Right hindlimb (tissue), 1 donor: ENCODE data around the gene TPM3.
"Not testable (repeated sequence)": the region's sequence is repeated elsewhere in the genome, so short reads cannot be mapped to it uniquely, and the experiment has no call there.

ENCODE experiments used
- DNase-seq: peaks from one replicate; pipeline ENCODE4 v3.0.0-alpha.2; 2018

TPM3 gene

DNA sequence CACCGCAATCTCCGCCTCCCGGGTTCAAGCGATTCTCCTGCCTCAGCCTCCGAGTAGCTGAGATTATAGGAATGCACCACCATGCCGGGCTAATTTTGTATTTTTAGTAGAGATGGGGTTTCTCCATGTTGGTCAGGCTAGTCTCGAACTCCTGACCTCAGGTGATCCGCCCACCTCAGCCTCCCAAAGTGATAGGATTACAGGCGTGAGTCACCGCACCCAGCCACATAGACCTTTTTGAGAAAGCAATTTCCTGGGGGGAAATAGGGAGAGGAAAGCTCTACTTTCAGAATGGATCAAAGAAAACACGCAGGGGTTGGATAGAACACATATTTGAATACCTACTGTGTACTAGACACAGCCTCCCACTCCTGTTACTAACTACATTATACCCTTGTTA is 13.9 kb upstream of the TPM3 start:
- not testable (repeated sequence) for DNase-seq

DNA sequence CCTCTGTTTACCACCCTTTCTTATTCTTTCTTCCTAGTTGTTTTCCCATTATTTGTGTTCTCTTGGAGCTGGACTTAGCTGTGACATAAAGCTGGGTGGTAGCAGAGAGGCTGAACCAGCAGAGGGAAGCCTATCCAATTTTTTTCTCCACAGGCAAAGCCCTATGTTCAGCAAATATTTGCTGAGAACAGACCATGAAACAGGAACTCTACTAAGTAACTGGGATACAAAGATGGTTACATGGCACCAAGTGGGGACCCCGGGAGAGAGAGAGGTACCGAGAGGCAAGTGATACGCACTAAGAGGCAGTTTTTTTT is 7.6 kb upstream of the TPM3 start:
- DNase-seq: no peak

- peak; percentile 41 for DNase-seq
Observed at GRCh38 chr1:154198756-154199562, 7.1 kb upstream of the TPM3 start.

GRCh38 chr1:154193821-154194220 is 1.9 kb upstream of the TPM3 start:
- no peak for DNase-seq

GRCh38 chr1:154192476-154192875 is 576 bp upstream of the TPM3 start:
- no peak for DNase-seq

DNA sequence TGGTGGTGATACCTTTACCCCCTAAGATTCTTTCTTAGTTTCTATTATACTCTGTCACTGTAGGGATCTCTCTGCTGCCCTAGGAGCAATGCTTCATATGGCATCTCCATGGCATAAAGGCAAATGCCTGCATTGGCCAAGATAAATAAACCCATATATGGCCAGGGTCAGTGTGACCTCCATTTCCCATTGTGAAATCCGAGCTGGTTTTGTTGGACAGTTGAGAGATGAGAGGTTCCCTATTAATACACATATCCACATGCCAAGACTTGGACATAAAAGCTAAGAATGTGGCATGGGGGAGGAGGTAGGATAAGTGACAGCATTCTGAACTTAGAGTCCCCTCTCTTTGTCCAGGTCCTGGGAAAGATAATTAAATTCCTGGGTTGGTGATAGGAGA is 1.4 kb downstream of the TPM3 start:
- no peak for DNase-seq

DNA sequence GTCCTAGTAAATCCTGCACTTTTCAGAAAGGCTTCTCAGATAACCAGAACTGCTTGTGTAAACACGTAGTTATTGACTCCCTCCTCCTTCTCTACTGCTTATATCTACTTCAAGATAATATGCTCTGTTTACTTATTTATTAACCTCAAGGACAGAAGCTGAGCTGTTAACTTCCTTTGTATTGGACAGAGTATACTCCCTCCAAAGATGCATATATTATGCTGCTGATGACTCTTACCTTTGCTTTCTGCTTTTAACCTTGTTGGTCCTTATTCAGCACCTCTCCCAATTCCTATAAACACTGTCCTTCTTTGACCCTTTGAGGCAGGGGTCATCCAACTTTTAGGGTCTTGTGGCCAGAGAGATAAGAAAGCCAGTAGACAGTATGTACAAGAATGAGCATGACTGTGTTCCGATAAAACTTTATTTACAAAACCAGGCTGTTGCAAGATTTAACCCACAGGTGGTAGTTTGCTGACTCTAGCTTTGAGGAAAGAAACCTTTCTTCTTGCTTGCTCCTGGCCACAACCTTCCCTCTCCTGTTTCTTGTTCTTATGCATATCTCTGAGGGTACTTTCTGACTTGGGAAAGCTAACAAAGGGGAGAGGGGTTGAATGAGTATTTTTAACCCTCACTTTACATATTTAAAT is 4.9 kb downstream of the TPM3 start:
- DNase-seq: no peak

- no peak for DNase-seq
Observed at GRCh38 chr1:154186177-154186576, 5.7 kb downstream of the TPM3 start.

DNA sequence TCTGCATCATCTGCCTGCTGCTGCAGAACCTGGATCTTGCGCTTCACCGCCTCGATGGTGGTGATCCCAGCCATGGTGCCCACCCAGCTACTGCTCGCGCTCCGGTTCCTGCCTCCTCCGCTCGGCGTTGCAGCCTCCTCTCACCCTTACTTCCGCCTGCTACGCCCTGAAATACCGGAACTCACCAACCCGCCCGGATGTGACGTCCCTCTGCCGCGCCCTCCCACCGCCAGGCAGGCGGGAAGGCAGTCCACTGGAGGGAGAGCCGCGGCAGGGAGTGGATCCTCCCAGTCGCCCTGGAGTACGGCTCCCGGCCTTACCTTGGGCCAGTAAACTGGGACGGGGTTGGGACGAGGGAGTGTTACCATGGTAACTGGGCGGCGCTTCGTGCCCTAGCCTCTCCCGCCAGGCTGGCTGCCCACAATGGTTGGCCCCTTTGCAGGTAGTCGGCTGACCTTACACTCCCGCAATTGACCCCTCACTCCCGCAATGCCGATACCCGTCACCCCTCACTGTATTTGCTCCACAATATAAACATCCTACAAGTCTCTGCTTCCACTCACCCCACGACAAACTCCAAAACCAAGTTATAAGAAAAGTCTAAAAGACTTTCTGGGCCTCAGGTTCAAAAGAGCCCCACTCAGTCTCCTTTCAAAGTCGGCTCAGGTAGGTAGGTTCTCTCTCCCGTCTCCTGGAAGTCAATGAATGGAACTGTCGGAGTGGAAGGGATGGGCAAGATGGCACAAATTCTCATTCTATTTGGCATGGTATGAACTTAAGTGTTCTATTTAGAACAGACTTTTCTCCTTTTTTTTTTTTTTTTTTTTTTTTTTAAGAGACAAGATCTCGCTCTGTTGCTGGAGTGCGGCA is 8.6 kb downstream of the TPM3 start:
- DNase-seq: peak; percentile 98

- DNase-seq: peak; percentile 82
Observed at GRCh38 chr1:154182344-154183045, 9.4 kb downstream of the TPM3 start.

GRCh38 chr1:154181944-154182343 is 10.0 kb downstream of the TPM3 start:
- DNase-seq: no peak

- no peak for DNase-seq
Observed at GRCh38 chr1:154179946-154180687, 11.8 kb downstream of the TPM3 start.

- no peak for DNase-seq
Observed at GRCh38 chr1:154178911-154179811, 12.7 kb downstream of the TPM3 start.

DNA sequence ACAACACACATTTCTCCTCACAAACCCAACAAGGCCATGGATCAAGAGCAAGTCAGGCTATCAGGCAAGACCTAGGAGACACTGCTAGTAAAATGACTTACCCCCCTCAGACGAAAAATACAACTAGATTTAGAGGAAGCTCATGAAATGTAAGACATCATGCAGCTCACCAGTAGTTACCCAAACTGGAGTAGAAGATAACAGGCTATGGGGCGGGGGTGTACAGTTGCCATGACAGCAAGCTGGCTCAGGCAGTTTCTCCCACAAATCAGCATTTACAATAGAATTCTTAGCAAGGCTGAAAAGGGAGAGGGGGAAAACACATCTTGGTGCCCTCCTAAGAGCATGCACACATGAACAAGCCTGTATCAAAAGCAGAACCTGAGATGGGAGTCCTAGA is 13.9 kb downstream of the TPM3 start:
- DNase-seq: no peak

DNA sequence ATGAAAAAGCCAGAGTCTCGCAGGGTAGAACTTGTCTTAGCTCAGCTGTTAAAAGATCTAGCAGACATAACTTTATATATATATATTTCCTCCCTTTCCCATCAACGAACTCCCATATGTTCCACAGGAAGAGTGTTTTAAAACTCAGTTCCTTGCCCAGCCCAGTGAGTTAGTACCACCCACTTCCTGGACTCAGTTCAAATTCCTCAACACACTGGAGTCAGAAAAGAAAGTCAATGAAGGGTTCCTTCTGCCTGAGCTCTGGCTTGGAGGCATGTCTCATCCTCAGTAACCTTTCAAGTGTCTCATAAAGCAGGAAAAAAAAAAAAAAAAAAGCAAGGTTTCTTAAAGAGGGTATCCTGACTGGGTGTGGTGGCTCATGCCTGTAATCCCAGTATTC is 15.6 kb downstream of the TPM3 start:
- peak; percentile 44 for DNase-seq

DNA sequence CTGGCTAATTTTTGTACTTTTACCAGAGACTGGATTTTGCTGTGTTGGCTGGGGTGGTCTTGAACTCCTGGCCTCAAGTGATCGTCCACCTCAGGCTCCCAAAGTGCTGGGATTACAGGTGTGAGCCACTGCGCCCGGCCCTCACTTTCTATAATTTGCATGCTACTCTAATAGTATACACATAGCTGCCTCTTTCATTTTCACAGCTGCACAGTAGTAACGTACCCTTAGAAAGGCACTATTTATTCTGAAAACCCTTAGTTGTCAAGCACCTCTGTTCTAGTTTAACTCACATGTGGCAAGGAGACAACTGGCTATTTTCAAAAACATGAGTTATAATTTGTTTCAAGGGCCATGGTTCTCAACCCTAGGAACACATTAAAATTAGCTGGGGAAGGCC is 17.2 kb downstream of the TPM3 start:
- no peak for DNase-seq

GRCh38 chr1:154171880-154172279 is 20.0 kb downstream of the TPM3 start:
- no peak for DNase-seq

GRCh38 chr1:154171223-154171583 is 20.7 kb downstream of the TPM3 start:
- DNase-seq: no peak

GRCh38 chr1:154170547-154171222 is 21.2 kb downstream of the TPM3 start:
- DNase-seq: no peak

DNA sequence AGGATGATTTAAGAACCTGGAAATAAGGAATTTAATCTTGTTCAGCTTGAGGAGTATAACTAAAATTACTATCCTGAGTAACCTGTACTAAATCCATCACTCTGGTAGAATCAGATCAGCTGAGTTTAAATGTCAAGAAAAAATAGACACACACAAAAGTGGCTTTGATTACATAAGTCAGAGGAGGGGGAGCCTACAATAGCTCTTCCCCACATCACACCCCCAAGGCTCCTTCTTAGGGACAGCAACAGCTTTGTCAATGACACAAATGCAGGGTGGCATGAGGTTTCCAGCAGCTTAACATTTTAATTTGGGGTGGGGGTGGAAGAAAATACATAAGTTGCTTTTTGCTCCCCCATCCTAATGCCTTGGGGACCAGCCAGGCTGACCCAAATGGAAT is 24.4 kb downstream of the TPM3 start:
- no peak for DNase-seq

DNA sequence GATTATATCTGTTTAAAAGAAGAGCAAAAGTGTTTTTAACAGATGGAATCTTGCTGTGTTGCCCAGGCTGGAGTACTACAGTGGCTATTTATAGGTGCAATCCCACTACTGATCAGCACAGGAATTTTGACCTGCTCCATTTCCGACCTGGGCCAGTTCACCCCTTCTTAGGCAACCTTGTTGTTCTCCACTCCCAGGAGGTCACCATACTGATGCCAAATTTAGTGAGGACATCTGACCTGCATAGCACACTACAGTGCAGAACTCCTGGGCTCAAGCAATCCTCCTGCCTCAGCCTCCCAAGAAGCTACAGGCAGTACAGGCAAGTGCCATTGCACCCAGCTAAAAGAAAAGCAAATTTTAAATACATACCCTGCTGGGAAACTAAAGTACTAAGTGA is 25.7 kb downstream of the TPM3 start:
- DNase-seq: no peak
